GM23248 (cell line): ENCODE data around the gene ZNF581.

ENCODE experiments used
- EZH2 ChIP-seq: fragments of 200-600 bp; sonication (generic); IDR thresholded peaks from 2 replicates; pipeline ENCODE4 v1.6.1; 2018; ENCODE audit warnings: antibody characterized with exemption, mild to moderate bottlenecking; ENCODE audit not compliant: insufficient read depth, poor library complexity, severe bottlenecking
- EZH2phosphoT487 ChIP-seq: fragments of 200-600 bp; sonication (generic); IDR thresholded peaks from 2 replicates; pipeline ENCODE4 v1.6.1; 2018; ENCODE audit warnings: antibody characterized with exemption, moderate library complexity, mild to moderate bottlenecking, low read depth; ENCODE audit not compliant: insufficient read depth

DNA sequence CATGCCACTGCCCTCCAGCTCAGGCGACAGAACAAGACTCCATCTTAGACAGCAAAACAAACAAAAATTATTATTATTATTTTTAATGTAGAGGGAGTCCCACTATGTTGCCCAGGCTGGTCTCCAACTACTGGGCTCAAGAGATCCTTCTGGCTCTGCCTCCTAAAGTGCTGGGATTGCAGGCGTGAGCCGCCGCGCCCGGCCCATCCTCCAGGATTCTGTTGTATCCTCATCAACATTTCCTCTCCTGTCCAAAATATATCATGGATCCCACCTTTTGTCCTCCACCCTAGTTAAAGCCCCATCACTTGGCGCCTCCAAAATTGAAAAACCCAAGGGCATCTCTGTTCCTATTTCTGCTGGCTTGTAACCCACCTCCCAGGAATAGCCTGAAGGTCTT is 20.3 kb upstream of the ZNF581 start:
- no peak for TF ChIP-seq EZH2
- no peak for TF ChIP-seq EZH2phosphoT487
